Measurements from ENCODE around the gene PLCB1. TPM values are rescaled to one million over a fixed set of nuclear protein-coding genes. Genes with fewer than 3 reads are reported as not detected.

The PLCB1 gene
- total and polyA plus RNA-seq, 2 donors (not counting 1 experiment from before 2014, with no cell fraction given): 13.4 to 23.3 TPM

GRCh38 chr20:8361006-8361652, 229.1 kb downstream of the PLCB1 start:
- Histone ChIP-seq H3K36me3 (ENCODE audit: control insufficient read depth, insufficient read depth, low read length) (no peaks in the 10 kb centered on the region), H3K4me3 (replicated peaks in 1 of 4; ENCODE audit: control extremely low read depth in 1 of 4, insufficient read depth in 1 of 4, low read depth in 3 of 4, low read length in 4 of 4) (no peak overlapping the region), H4K20me1 (ENCODE audit: control insufficient read depth, extremely low read depth, insufficient read depth, low read length) (no peaks in the 10 kb centered on the region), H2AFZ (ENCODE audit: low read length) (no peak overlapping the region), H3K4me2 (ENCODE audit: extremely low read depth, insufficient read depth, low read length) (no peak overlapping the region), H3K27me3 (ENCODE audit: control insufficient read depth, insufficient read depth, low read length) (no peaks in the 10 kb centered on the region), H3K79me2 (ENCODE audit: control insufficient read depth, insufficient read depth, low read length) (no peaks in the 10 kb centered on the region), H3K27ac (ENCODE audit: insufficient read depth, low read length) (no peak overlapping the region), H3K4me1 (ENCODE audit: control insufficient read depth, extremely low read depth, insufficient read depth, low read length) (peaks cover 4% of the 10 kb centered on the region), H3K9ac (ENCODE audit: insufficient read depth, low read length) (no peak overlapping the region), H3K9me3 (ENCODE audit: control insufficient read depth, insufficient read depth, low read depth, low read length) (no peaks in the 10 kb centered on the region)
- peak; percentile 24 to 73 for DNase-seq (ENCODE audit: low read depth in 2 of 2)
- no peak for TF ChIP-seq EZH2 (IDR thresholded peaks at IDR 0.05; ENCODE audit: low read length, missing control alignments)
- peak in 1 of 2 donors; percentile 11 for TF ChIP-seq CTCF (conservative IDR thresholded peaks at IDR 0.05 in 1 of 2, IDR thresholded peaks at IDR 0.05 in 1 of 2; ENCODE audit: low read depth in 1 of 2, low read length in 2 of 2)

- Histone ChIP-seq H3K27ac (ENCODE audit: insufficient read depth, low read length) (no peak overlapping the region), H3K4me1 (ENCODE audit: control insufficient read depth, extremely low read depth, insufficient read depth, low read length) (peaks cover 4% of the 10 kb centered on the region), H3K36me3 (ENCODE audit: control insufficient read depth, insufficient read depth, low read length) (no peaks in the 10 kb centered on the region), H4K20me1 (ENCODE audit: control insufficient read depth, extremely low read depth, insufficient read depth, low read length) (no peaks in the 10 kb centered on the region), H3K9me3 (ENCODE audit: control insufficient read depth, insufficient read depth, low read depth, low read length) (no peaks in the 10 kb centered on the region), H3K27me3 (ENCODE audit: control insufficient read depth, insufficient read depth, low read length) (no peaks in the 10 kb centered on the region), H3K79me2 (ENCODE audit: control insufficient read depth, insufficient read depth, low read length) (no peaks in the 10 kb centered on the region), H3K9ac (ENCODE audit: insufficient read depth, low read length) (no peak overlapping the region), H2AFZ (ENCODE audit: low read length) (no peak overlapping the region), H3K4me3 (replicated peaks in 1 of 4; ENCODE audit: control extremely low read depth in 1 of 4, insufficient read depth in 1 of 4, low read depth in 3 of 4, low read length in 4 of 4) (no peak overlapping the region), H3K4me2 (ENCODE audit: extremely low read depth, insufficient read depth, low read length) (no peak overlapping the region)
- DNase-seq (ENCODE audit: low read depth in 2 of 2): no peak
- TF ChIP-seq CTCF (conservative IDR thresholded peaks at IDR 0.05 in 1 of 2, IDR thresholded peaks at IDR 0.05 in 1 of 2; ENCODE audit: low read depth in 1 of 2, low read length in 2 of 2) (no peak), EZH2 (IDR thresholded peaks at IDR 0.05; ENCODE audit: low read length, missing control alignments) (no peak)
Measured at GRCh38 chr20:8361779-8362178, 229.7 kb downstream of the PLCB1 start.

DNA sequence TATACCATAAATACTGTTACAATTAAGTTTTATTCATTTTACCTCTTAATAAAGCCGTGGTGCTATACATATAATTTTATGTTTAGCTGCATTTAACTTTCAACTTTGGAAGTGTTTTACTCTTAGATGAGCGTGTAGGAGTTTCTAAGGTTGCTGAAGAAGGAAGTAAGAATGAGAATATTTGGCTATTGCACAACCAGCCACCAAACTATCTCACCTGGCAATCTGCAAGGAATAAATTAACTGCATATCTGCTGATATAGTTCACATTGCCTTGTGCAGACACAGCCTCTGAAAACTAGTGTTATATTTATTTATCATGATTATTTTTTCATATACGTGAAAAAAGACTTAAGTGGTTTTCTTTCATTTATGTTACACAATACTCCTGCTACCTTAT, 230.4 kb downstream of the PLCB1 start:
- no peak overlapping the region for H3K4me3 ChIP-seq (replicated peaks in 1 of 4; ENCODE audit: control extremely low read depth in 1 of 4, insufficient read depth in 1 of 4, low read depth in 3 of 4, low read length in 4 of 4)
- H3K27me3 ChIP-seq (ENCODE audit: control insufficient read depth, insufficient read depth, low read length): no peaks in the 10 kb centered on the region
- no peaks in the 10 kb centered on the region for H3K79me2 ChIP-seq (ENCODE audit: control insufficient read depth, insufficient read depth, low read length)
- no peak overlapping the region for H3K9ac ChIP-seq (ENCODE audit: insufficient read depth, low read length)
- H2AFZ ChIP-seq (ENCODE audit: low read length): no peak overlapping the region
- H3K4me1 ChIP-seq (ENCODE audit: control insufficient read depth, extremely low read depth, insufficient read depth, low read length): peaks cover 4% of the 10 kb centered on the region
- H4K20me1 ChIP-seq (ENCODE audit: control insufficient read depth, extremely low read depth, insufficient read depth, low read length): no peaks in the 10 kb centered on the region
- H3K27ac ChIP-seq (ENCODE audit: insufficient read depth, low read length): no peak overlapping the region
- H3K36me3 ChIP-seq (ENCODE audit: control insufficient read depth, insufficient read depth, low read length): no peaks in the 10 kb centered on the region
- H3K4me2 ChIP-seq (ENCODE audit: extremely low read depth, insufficient read depth, low read length): no peak overlapping the region
- TF ChIP-seq EZH2 (IDR thresholded peaks at IDR 0.05; ENCODE audit: low read length, missing control alignments): no peak
- TF ChIP-seq CTCF (conservative IDR thresholded peaks at IDR 0.05 in 1 of 2, IDR thresholded peaks at IDR 0.05 in 1 of 2; ENCODE audit: low read depth in 1 of 2, low read length in 2 of 2): no peak
- peak in 1 of 2 donors; percentile 7 for DNase-seq (ENCODE audit: low read depth in 2 of 2)
- H3K9me3 ChIP-seq (ENCODE audit: control insufficient read depth, insufficient read depth, low read depth, low read length): no peaks in the 10 kb centered on the region
